ENCODE data around the gene PTCH2. TPM values are rescaled to one million over a fixed set of nuclear protein-coding genes. Genes with fewer than 3 reads are reported as not detected.

PTCH2 gene
- total and polyA plus RNA-seq, 2 of the 13 experiments (the other 11 are each of a cell fraction or from before 2014, with no cell fraction given) = 0.60 to 1.5 TPM

DNA sequence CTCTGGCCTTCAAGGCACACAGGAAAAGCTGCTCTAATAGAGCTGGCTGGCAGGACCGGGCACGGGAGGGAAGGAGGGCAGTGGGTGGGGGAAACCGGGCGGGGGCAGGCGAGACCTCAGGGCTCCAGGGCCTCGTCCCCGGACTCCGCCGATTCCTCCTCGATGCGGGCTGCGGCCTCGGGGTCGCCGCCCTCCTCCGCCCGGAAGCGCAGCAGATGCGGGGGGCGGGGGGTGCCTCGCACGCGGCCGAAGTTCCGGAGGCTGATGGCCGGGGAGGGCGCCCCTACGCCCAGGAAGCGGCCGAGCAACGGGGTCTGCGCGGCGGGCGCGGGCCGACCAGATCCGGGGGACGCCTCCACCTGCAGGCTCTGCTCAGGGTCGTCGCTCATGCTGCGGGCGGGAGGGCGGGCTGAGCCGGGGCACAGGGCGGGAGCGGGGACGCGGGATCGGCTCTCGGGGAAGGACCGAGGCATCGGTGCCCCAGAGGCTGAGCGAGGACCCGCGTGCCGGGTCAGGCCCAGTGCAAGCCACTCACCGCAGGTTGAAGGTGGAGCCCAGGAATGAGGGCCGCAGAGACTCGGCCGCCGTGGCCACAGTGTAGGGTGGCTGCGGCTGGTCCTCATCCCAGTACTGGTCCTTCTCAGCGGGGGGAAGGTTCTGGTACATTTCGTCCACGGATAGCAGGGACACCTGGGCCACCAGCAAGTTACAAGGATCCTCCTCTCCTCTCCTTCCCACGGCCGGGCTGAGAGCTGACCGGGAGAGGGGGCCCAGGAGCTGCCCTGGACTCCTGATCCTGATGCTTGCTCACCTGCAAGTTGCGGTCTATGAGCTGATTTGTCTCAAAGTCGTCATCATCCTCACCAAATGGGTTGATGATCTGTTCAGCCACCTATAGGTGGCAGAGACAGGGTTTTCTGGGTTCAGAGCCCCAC, 58.7 kb downstream of the PTCH2 start (continued):
- TF ChIP-seq, protein P1, sequence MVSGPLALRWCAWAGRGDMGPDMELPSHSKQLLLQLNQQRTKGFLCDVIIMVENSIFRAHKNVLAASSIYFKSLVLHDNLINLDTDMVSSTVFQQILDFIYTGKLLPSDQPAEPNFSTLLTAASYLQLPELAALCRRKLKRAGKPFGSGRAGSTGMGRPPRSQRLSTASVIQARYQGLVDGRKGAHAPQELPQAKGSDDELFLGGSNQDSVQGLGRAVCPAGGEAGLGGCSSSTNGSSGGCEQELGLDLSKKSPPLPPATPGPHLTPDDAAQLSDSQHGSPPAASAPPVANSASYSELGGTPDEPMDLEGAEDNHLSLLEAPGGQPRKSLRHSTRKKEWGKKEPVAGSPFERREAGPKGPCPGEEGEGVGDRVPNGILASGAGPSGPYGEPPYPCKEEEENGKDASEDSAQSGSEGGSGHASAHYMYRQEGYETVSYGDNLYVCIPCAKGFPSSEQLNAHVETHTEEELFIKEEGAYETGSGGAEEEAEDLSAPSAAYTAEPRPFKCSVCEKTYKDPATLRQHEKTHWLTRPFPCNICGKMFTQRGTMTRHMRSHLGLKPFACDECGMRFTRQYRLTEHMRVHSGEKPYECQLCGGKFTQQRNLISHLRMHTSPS (CRISPR knock-in tag; IDR thresholded peaks at IDR 0.05; ENCODE audit: low read depth) = no peak
- TF ChIP-seq ZNF317 (CRISPR knock-in tag; IDR thresholded peaks at IDR 0.05) (no peak; the same call in 1 of the 2 replicates), TBX2 (CRISPR knock-in tag; IDR thresholded peaks at IDR 0.05; ENCODE audit: borderline replicate concordance) (no peak; the same call in 1 of the 2 replicates), SP140L (CRISPR knock-in tag; IDR thresholded peaks at IDR 0.05; ENCODE audit: borderline replicate concordance) (peak; percentile 10; the same call in 1 of the 2 replicates), NCOA1 (CRISPR knock-in tag; IDR thresholded peaks at IDR 0.05) (no peak), ZNF510 (CRISPR knock-in tag; IDR thresholded peaks at IDR 0.05; ENCODE audit: low read depth) (no peak), ZNF264 (CRISPR knock-in tag; IDR thresholded peaks at IDR 0.05) (no peak), ZMYM3 (CRISPR knock-in tag; IDR thresholded peaks at IDR 0.05) (peak; percentile 24; the same call in 1 of the 2 replicates), ZNF446 (CRISPR knock-in tag; IDR thresholded peaks at IDR 0.05) (peak; percentile 43), CHCHD3 (CRISPR knock-in tag; IDR thresholded peaks at IDR 0.05) (peak; percentile 74; the same call in 1 of the 2 replicates), SAP130 (CRISPR knock-in tag; IDR thresholded peaks at IDR 0.05; ENCODE audit: low read depth) (peak; percentile 63), TBL1XR1 (IDR thresholded peaks at IDR 0.05; ENCODE audit: borderline replicate concordance, low read length, partially characterized antibody) (no peak), MBNL3 (CRISPR knock-in tag; conservative IDR thresholded peaks at IDR 0.05) (no peak)
- TF ChIP-seq, protein P2, sequence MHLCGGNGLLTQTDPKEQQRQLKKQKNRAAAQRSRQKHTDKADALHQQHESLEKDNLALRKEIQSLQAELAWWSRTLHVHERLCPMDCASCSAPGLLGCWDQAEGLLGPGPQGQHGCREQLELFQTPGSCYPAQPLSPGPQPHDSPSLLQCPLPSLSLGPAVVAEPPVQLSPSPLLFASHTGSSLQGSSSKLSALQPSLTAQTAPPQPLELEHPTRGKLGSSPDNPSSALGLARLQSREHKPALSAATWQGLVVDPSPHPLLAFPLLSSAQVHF (CRISPR knock-in tag; IDR thresholded peaks at IDR 0.05) = 0 out of 2 replicates have a peak, but pooled peaks have one; percentile 48
- TF ChIP-seq, protein P3, sequence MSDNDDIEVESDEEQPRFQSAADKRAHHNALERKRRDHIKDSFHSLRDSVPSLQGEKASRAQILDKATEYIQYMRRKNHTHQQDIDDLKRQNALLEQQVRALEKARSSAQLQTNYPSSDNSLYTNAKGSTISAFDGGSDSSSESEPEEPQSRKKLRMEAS (IDR thresholded peaks at IDR 0.05) = peak; percentile 94
- TF ChIP-seq, protein P4, sequence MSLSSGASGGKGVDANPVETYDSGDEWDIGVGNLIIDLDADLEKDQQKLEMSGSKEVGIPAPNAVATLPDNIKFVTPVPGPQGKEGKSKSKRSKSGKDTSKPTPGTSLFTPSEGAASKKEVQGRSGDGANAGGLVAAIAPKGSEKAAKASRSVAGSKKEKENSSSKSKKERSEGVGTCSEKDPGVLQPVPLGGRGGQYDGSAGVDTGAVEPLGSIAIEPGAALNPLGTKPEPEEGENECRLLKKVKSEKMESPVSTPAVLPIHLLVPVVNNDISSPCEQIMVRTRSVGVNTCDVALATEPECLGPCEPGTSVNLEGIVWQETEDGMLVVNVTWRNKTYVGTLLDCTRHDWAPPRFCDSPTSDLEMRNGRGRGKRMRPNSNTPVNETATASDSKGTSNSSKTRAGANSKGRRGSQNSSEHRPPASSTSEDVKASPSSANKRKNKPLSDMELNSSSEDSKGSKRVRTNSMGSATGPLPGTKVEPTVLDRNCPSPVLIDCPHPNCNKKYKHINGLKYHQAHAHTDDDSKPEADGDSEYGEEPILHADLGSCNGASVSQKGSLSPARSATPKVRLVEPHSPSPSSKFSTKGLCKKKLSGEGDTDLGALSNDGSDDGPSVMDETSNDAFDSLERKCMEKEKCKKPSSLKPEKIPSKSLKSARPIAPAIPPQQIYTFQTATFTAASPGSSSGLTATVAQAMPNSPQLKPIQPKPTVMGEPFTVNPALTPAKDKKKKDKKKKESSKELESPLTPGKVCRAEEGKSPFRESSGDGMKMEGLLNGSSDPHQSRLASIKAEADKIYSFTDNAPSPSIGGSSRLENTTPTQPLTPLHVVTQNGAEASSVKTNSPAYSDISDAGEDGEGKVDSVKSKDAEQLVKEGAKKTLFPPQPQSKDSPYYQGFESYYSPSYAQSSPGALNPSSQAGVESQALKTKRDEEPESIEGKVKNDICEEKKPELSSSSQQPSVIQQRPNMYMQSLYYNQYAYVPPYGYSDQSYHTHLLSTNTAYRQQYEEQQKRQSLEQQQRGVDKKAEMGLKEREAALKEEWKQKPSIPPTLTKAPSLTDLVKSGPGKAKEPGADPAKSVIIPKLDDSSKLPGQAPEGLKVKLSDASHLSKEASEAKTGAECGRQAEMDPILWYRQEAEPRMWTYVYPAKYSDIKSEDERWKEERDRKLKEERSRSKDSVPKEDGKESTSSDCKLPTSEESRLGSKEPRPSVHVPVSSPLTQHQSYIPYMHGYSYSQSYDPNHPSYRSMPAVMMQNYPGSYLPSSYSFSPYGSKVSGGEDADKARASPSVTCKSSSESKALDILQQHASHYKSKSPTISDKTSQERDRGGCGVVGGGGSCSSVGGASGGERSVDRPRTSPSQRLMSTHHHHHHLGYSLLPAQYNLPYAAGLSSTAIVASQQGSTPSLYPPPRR (CRISPR knock-in tag; IDR thresholded peaks at IDR 0.05; ENCODE audit: borderline replicate concordance) = 0 out of 2 replicates have a peak, but pooled peaks have one; percentile 25
- TF ChIP-seq, protein P5, sequence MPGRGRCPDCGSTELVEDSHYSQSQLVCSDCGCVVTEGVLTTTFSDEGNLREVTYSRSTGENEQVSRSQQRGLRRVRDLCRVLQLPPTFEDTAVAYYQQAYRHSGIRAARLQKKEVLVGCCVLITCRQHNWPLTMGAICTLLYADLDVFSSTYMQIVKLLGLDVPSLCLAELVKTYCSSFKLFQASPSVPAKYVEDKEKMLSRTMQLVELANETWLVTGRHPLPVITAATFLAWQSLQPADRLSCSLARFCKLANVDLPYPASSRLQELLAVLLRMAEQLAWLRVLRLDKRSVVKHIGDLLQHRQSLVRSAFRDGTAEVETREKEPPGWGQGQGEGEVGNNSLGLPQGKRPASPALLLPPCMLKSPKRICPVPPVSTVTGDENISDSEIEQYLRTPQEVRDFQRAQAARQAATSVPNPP (CRISPR knock-in tag; IDR thresholded peaks at IDR 0.05) = no peak
- TF ChIP-seq, protein P6, sequence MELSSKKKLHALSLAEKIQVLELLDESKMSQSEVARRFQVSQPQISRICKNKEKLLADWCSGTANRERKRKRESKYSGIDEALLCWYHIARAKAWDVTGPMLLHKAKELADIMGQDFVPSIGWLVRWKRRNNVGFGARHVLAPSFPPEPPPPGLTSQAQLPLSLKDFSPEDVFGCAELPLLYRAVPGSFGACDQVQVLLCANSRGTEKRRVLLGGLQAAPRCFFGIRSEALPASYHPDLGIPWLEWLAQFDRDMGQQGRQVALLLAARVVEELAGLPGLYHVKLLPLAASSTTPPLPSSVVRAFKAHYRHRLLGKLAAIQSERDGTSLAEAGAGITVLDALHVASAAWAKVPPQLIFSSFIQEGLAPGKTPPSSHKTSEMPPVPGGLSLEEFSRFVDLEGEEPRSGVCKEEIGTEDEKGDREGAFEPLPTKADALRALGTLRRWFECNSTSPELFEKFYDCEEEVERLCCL (CRISPR knock-in tag; IDR thresholded peaks at IDR 0.05; ENCODE audit: borderline replicate concordance) = peak; percentile 68; the same call in 1 of the 2 replicates

Measured in HepG2 (cell line).